Gastroesophageal sphincter (tissue), 4 donors: Measurements from ENCODE around the gene RIMS4. TPM values are rescaled to one million over a fixed set of nuclear protein-coding genes. Genes with fewer than 3 reads are reported as not detected.

ENCODE experiments used
- ATAC-seq: fragments of 150-250 bp; one replicate; pipeline ENCODE4 v1.9.1; 2016; ENCODE audit warnings: mild to moderate bottlenecking, moderate library complexity
- H3K27ac ChIP-seq, 4 donors: fragments of 200-600 bp; sonication (generic) in 3 of 4; 1 replicate in 3 of 4; 2 replicates in 1 of 4; pipeline ENCODE4 v1.5.1; 2016 to 2019
- H3K27me3 ChIP-seq: fragments of 200-600 bp; sonication (generic); one replicate; pipeline ENCODE4 v1.5.1; 2019
- H3K36me3 ChIP-seq, 2 donors: fragments of 200-600 bp; sonication (generic); one replicate each; pipeline ENCODE4 v1.5.1; 2019; ENCODE audit warnings: control low read depth in 1 of 2
- H3K4me1 ChIP-seq, 3 donors: fragments of 200-600 bp; sonication (generic); 1 replicate in 2 of 3; 2 replicates in 1 of 3; pipeline ENCODE4 v1.5.1; 2016 to 2019; ENCODE audit warnings: control low read depth in 2 of 3
- H3K4me3 ChIP-seq, 2 donors: fragments of 200-600 bp; sonication (generic); one replicate each; pipeline ENCODE4 v1.5.1; 2019; ENCODE audit warnings: mild to moderate bottlenecking in 1 of 2, moderate library complexity in 1 of 2
- H3K9me3 ChIP-seq, 3 donors: fragments of 200-600 bp; sonication (generic); one replicate each; pipeline ENCODE4 v1.5.1; 2017 to 2019; ENCODE audit warnings: control low read depth in 2 of 3
- EP300 ChIP-seq: sonication (generic); formaldehyde crosslinking; IDR thresholded peaks from one replicate; pipeline ENCODE4 v1.6.1; 2017; ENCODE audit warnings: antibody characterized with exemption, mild to moderate bottlenecking
- POLR2A ChIP-seq, 2 donors: fragments of 450-650 bp; IDR thresholded peaks; one replicate each; pipeline ENCODE4 v1.6.1; 2017; ENCODE audit warnings: antibody characterized with exemption in 2 of 2, mild to moderate bottlenecking in 2 of 2, moderate library complexity in 1 of 2
- POLR2AphosphoS5 ChIP-seq: sonication (generic); formaldehyde crosslinking; IDR thresholded peaks from one replicate; pipeline ENCODE4 v1.6.1; 2017; ENCODE audit warnings: antibody characterized with exemption
- WGBS, 2 donors: methylation state at CpG; one replicate each; pipeline ENCODE4 v1.1.5; 2018; ENCODE audit warnings: low coverage in 1 of 2; 5-methylcytosine and 5-hydroxymethylcytosine counted together
- total RNA-seq, 4 donors: library from RNA; depleted of rRNA; stranded (reverse); fragments of >200 nt; gene quantifications; one replicate each; pipeline ENCODE4 v1.1.0, GENCODE V29; 2016
- TF ChIP-seq, protein P1 (sequence below), 4 experiments: fragments of 200-600 bp in 2 of 4; fragments of 450-650 bp in 2 of 4; sonication (generic) in 1 of 4; IDR thresholded peaks; one replicate each; pipeline ENCODE4 v1.5.1; 2017 to 2019; ENCODE audit warnings: antibody characterized with exemption in 4 of 4, mild to moderate bottlenecking in 2 of 4, moderate library complexity in 2 of 4

The RIMS4 gene
- total RNA-seq, 4 donors from 2014 or later = 1.2 to 4.6 (median 2.4) TPM

GRCh38 chr20:44711237-44711636, 99.1 kb downstream of the RIMS4 start:
- no peaks in the 10 kb centered on the region for H3K36me3 ChIP-seq
- H3K4me1 ChIP-seq = peaks cover 5 to 46% (median 20%) of the 10 kb centered on the region in 3 donors
- no peaks in the 10 kb centered on the region for H3K9me3 ChIP-seq
- no peaks in the 10 kb centered on the region for H3K27me3 ChIP-seq
- TF ChIP-seq EP300 (no peak), POLR2AphosphoS5 (no peak), POLR2A (IDR thresholded peaks at IDR 0.05) (no peak)
- TF ChIP-seq, protein P1, sequence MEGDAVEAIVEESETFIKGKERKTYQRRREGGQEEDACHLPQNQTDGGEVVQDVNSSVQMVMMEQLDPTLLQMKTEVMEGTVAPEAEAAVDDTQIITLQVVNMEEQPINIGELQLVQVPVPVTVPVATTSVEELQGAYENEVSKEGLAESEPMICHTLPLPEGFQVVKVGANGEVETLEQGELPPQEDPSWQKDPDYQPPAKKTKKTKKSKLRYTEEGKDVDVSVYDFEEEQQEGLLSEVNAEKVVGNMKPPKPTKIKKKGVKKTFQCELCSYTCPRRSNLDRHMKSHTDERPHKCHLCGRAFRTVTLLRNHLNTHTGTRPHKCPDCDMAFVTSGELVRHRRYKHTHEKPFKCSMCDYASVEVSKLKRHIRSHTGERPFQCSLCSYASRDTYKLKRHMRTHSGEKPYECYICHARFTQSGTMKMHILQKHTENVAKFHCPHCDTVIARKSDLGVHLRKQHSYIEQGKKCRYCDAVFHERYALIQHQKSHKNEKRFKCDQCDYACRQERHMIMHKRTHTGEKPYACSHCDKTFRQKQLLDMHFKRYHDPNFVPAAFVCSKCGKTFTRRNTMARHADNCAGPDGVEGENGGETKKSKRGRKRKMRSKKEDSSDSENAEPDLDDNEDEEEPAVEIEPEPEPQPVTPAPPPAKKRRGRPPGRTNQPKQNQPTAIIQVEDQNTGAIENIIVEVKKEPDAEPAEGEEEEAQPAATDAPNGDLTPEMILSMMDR (IDR thresholded peaks at IDR 0.05) = no peak
- H3K4me3 ChIP-seq = no peak overlapping the region
- WGBS, 2 donors = 75 to 80% methylated on average over 2 to 3 of the region's 8 CpGs
- H3K27ac ChIP-seq = peak overlapping the region in 1 of 4 donors; percentile 83
- no peak for ATAC-seq

DNA sequence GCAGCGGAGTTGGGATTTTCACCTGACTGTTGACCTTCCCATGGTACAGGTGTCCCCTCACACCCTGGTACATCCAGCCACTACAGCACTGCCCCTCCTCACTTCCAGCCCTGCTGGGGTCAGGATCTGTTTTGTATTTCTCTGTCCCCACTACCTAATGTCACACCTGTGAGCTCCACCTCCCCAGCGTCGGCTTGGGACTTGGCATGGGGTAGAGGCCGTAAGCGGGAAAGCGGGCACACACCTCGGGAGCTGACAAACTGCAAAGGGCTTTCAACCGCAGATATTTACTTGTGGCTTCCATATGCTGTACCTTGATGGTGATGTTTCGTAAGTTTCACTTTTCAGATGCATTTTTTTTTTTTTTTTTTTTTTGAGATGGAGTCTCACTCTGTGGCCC, 100.5 kb downstream of the RIMS4 start:
- no peak for TF ChIP-seq EP300
- TF ChIP-seq POLR2A (IDR thresholded peaks at IDR 0.05) = no peak
- no peak for TF ChIP-seq POLR2AphosphoS5
- TF ChIP-seq, protein P1 (IDR thresholded peaks at IDR 0.05) = no peak
- Histone ChIP-seq H3K27ac (peak overlapping the region in 1 of 4 donors; percentile 22), H3K27me3 (no peaks in the 10 kb centered on the region), H3K36me3 (no peaks in the 10 kb centered on the region), H3K9me3 (no peaks in the 10 kb centered on the region), H3K4me1 (peaks cover 5 to 38% (median 18%) of the 10 kb centered on the region in 3 donors), H3K4me3 (no peak overlapping the region)
- no peak for ATAC-seq
- WGBS, 2 donors = 94 to 100% methylated on average over 1 to 8 of the region's 9 CpGs

GRCh38 chr20:44709380-44709779, 101.0 kb downstream of the RIMS4 start:
- H3K27ac ChIP-seq = peak overlapping the region in 1 of 4 donors; percentile 22
- no peak overlapping the region for H3K4me3 ChIP-seq
- WGBS, 2 donors = 68 to 100% methylated on average over 2 to 10 of the region's 11 CpGs
- TF ChIP-seq POLR2AphosphoS5 (no peak), EP300 (no peak), POLR2A (IDR thresholded peaks at IDR 0.05) (no peak)
- TF ChIP-seq, protein P1 (IDR thresholded peaks at IDR 0.05) = no peak
- no peaks in the 10 kb centered on the region for H3K27me3 ChIP-seq
- H3K9me3 ChIP-seq = no peaks in the 10 kb centered on the region
- H3K4me1 ChIP-seq = peaks cover 5 to 38% (median 16%) of the 10 kb centered on the region in 3 donors
- no peak for ATAC-seq
- H3K36me3 ChIP-seq = no peaks in the 10 kb centered on the region

DNA sequence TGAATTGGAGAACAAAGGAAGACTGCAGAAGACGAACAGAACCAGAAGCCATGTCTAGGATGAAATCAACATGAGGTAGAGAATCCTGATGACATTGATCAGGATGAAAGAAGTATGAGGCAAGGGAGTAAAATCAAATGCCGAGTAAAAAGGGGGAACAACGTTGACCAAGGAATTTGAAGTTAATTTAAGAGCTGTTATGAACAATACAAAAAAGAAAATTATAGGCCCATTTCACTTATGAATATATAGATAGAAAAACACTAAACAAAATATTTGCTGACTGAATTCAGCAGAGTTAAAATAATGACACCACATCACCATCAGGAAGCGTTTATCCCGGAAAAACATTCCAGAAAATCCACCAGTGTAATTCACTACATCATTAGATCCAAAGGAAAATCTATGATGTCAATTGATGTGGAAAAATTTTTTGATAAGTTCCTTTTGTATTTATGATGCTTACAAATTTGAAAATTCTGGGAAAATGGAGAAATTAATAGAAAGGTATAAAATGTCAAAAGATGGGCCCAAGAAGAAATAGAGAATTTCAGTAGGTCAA, 103.2 kb downstream of the RIMS4 start:
- H3K27me3 ChIP-seq = no peaks in the 10 kb centered on the region
- no peaks in the 10 kb centered on the region for H3K9me3 ChIP-seq
- H3K27ac ChIP-seq = peak overlapping the region in 3 of 4 donors; percentile 36 to 85 (median 78)
- ATAC-seq = no peak
- 68 to 79% methylated on average over 4 to 5 of the region's 5 CpGs for WGBS, 2 donors
- peaks cover 7 to 41% (median 22%) of the 10 kb centered on the region in 3 donors for H3K4me1 ChIP-seq
- no peak for TF ChIP-seq POLR2A (IDR thresholded peaks at IDR 0.05)
- no peak for TF ChIP-seq POLR2AphosphoS5
- TF ChIP-seq, protein P1 (IDR thresholded peaks at IDR 0.05) = no peak
- TF ChIP-seq EP300 = no peak
- no peak overlapping the region for H3K4me3 ChIP-seq
- H3K36me3 ChIP-seq = no peaks in the 10 kb centered on the region
